Stimulated activated CD8-positive, alpha-beta memory T cell treated with anti-CD3 and anti-CD28 coated beads, Interleukin-7, amount 100 ng/mL, for 24 hours (primary cell): Measurements from ENCODE around the gene PDSS2.

ENCODE experiments used
- DNase-seq: peaks from one replicate; pipeline ENCODE4 v3.0.0-alpha.2; 2020; ENCODE audit warnings: low read depth

Gene PDSS2

DNA sequence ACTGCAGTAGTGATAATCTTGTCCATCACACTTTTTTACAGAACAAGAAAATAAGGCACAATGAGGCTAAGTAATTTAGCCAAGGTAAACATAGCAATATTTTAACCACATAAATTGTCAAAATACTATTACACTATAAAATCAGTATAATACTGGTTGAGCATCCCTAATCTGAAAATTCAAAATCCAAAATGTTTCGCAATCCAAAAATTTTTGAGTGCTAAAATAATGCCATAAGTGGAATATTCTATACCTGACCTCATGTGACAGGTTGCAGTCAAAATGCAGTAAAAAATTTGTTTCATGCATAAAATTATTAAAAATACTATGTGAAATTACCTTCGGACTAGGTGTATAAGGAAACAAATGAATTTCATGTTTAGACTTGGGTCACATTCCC, 101.5 kb downstream of the PDSS2 start:
- DNase-seq = no peak

DNA sequence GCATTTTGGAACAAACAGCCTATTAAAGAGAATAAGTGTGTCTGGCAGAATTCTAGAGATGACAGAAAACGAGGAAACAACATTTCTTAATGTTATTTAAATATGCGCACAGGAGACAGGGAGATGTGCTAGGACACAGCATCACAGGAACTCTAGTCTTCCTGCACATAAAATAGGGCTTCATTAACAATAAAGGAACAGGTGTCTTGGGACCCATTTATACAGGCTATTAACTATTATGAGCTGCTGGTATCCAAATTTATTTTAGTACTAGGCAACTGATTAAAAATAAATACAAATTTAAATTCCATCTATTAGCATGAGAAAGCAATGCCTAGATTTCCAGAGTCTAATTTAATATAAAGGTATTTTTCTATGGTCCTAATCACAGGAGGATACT, 102.3 kb downstream of the PDSS2 start:
- no peak for DNase-seq

GRCh38 chr6:107355659-107356058, 103.7 kb downstream of the PDSS2 start:
- DNase-seq = no peak

- no peak for DNase-seq
Observed at GRCh38 chr6:107354451-107354850, 104.9 kb downstream of the PDSS2 start.

GRCh38 chr6:107353773-107354382, 105.5 kb downstream of the PDSS2 start:
- no peak for DNase-seq

DNA sequence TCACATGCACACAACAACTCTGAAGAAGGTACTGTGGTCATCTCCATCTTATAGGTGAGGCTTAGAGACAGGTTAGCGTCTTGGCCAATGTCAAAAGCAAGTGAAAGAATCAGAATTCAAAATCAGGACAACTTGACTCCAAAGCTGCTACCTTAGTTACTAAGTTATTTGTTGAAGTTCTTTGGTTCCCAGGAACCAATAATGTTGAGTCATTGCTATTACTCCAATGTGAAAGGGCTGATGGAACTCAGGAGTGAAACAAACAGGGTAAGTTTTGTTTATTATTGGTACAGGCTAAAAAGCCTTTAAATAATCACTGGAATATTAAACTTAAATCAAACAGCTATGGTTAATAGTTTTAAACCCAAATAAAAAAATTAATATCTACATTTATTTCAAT, 111.1 kb downstream of the PDSS2 start:
- DNase-seq = no peak

GRCh38 chr6:107345393-107345792, 114.0 kb downstream of the PDSS2 start:
- no peak for DNase-seq

GRCh38 chr6:107344981-107345380, 114.4 kb downstream of the PDSS2 start:
- DNase-seq = no peak

DNA sequence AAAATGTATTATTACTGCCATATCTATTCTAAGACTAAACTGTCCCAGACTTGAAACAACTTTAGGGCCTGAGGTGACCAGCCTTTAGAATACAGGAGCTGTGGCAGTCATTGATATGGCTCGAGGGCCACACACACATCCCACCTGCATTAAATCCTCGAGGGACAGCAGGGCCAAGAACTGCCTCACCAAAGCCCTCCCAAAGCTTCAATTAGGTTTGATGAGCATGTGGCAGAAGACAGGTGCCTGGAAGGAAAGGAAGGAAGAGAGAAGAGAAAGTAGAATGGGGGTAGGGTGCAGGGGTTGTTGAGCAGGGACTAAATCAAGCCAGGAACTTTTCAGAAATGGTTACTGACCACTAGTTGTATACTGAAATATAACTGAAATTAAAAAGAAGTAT, 115.0 kb downstream of the PDSS2 start:
- DNase-seq = no peak

DNA sequence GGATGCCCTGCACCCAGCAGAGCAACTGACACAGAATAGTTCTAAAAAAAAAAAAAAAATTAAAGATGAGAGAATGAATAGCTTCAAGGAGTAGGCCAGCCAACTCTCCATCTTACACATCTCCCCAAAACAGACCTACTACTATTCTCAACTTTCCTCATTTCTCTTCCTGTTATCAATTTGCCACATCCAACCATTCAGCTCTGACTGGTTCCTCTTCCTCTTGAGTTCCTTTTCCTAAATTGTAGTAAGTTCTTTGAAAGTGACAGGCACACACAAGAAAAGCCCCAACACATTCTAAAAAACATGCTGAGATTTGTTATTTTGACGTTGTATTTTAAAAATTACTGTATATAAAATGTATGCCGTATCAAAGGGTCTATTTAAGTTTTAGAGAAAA, 117.2 kb downstream of the PDSS2 start:
- DNase-seq = no peak

DNA sequence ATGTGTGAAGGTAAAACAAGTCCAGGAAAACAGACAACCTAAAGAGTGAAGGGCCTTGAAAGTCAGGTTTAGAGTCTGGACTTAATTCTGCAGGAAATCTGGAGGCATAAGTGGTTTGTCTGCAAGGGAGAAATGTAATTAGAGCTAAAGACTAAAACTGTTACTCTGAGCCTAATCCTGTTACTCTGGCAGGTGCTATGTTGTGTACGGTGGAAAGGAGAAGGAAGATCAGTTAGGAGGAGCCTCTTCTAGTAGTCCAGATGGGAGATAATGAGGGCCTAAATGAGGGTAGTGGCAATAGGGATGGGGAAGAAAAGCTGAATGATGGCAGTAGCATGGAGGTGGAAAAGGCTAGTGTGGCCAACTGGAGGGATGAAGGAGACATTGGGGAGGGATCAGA, 118.5 kb downstream of the PDSS2 start:
- DNase-seq = no peak

GRCh38 chr6:107337191-107337741, 122.1 kb downstream of the PDSS2 start:
- no peak for DNase-seq

DNA sequence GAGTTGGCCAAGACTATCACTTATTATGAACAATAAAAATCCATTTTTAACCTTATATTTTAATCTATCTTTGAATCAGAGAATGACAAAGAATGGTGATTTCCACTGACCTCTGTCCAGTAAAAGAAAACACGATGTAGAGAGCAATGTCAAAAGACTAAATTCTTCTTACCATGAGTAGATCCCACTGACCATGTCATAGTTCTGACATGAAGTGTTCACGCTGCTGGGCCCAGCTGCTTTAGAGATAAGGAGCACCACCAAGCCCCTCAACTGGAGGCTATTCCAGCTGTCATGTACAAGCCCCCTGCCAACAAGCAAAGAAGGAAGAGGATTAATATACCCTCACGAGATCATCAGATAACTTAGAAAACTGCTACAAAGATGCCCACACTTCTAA, 125.3 kb downstream of the PDSS2 start:
- no peak for DNase-seq

DNA sequence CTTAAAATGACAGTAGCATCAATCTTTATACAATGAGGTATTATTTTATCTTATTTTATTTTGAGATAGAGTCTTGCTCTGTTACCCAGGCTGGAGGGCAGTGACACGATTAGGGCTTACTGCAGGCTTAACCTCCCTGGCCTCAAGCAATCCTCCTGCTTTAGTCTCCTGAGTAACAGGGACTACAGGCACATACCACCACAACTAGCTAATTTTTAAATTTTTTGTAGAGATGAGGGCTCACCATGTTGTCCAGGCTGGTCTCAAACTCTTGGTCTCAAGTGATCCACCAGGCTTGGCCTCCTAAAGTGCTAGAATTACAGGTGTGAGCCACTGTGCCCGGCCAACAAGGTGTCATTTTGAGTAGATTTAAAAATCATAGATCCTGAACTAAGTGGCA, 125.9 kb downstream of the PDSS2 start:
- DNase-seq = no peak

DNA sequence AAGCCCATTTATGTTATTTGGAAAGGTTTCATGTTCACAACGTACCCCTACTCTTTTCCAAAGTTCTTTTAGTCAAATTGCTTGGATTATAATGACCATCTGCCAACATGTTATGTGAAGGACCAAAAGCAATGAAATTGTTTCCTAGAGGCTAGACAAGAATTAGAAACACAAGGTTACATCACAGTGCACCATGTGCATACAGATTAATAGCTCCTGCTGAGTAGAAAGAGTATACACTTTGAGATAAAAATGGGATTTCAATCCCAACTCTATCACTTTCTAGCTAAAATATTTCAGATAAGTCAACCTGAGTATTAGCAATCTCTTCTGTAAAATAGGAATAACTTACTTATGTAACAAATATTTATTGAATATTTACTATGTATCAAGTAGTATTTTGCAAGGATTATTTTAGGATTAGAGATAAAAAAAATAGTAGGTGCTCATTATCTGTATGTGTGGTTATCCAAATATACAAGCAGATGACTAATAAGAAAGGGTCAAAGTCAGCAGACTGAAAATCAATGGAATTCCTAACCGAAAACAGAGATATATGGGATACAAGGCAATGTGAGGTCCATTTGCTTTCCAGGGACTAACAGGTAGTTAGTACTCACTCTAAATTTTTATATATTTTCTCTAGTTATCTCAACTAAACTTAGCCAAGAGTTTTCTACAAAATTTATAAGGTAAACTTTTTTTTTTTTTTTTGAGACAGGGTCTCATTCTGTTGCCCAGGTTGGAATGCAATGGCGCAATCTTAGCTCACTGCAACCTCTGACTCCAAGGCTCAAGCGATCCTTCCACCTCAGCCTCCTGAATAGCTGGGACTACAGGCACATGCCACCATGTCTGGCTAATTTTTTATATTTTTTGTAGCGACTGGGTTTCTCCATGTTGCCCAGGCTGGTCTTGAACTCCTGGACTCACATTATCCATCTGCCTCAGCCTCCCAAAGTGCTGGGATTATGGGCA, 127.7 kb downstream of the PDSS2 start:
- DNase-seq = no peak

GRCh38 chr6:107330168-107330567, 129.2 kb downstream of the PDSS2 start:
- no peak for DNase-seq

DNA sequence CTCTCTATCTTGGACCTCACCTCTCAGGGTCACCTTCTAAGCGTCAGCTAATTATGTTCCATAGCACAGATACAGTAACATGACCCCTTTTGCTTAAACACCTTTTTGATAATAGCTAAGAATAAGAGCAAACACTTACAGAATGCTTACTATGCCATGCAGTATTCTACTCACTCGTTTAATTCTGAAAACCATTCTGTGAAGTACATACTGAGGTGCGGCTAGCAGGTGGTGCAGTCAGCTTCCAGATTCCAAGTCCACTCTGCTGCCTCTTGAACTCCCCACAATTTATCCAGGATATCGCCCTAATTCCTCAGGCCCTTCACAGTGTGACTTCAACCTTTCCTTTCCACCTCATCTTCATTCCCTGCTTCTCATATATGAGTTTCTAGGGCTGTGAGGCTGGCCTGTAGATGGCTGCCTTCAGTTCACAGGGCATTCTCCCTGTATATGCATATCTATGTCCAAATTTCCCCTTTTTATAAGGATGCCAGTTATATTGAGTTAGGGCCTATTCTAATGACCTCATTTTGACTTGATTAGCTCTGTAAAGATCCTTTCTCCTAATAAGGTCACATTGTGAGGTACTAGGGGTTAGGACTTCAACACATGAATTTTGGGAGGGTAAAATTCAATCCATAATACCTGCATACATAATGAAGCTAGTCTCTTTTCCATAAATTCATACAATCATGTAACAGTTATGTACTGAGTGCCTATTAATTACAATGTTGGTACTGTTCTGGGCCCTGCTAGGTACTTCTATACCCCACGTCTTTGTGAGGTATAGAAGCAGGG, 130.1 kb downstream of the PDSS2 start:
- DNase-seq = no peak

DNA sequence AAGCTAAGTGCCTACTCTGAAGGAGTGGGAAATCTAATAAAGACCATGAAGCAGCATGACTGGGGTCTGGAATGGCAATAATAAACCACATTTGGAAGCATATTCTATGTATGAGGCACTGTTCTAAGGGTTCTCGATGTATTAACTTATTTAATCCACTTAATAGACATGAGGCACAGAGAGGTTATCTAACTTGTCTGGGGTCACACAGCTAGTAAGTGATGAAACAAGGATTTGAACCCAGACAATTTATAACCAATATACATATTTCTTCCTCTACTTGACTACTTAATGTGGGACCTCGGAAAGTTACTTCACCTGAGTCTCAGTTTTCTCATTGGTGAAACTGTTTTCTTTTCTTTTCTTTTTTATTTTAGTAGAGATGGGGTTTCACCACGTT, 131.3 kb downstream of the PDSS2 start:
- no peak for DNase-seq

GRCh38 chr6:107323133-107323785, 136.1 kb downstream of the PDSS2 start:
- DNase-seq = no peak

GRCh38 chr6:107321793-107322192, 137.6 kb downstream of the PDSS2 start:
- DNase-seq = no peak

- DNase-seq = no peak
Observed at GRCh38 chr6:107319906-107320530, 139.3 kb downstream of the PDSS2 start.
